Right ventricle myocardium superior (tissue), 1 donor: ENCODE results near the gene ARAP1. TPM values are rescaled to one million over a fixed set of nuclear protein-coding genes. Genes with fewer than 3 reads are reported as not detected.

ENCODE experiments used
- ATAC-seq: fragments of 200-7000 bp; cut with Tn5 transposase; one replicate; pipeline ENCODE4 v1.9.1; 2020; ENCODE audit warnings: mild to moderate bottlenecking; ENCODE audit not compliant: poor library complexity
- DNase-seq: peaks from one replicate; pipeline ENCODE4 v3.0.0-alpha.2; 2020
- intact Hi-C: fragments of 100-400 bp; cut with DNase I; formaldehyde crosslinking; loops from one replicate; pipeline ENCODE4 v1.11.2; 2022
- total RNA-seq: library from RNA; stranded (reverse); fragmentation: NEBNext Ultra II Directional; extraction: Animal tissue kit (Norgen Biotek cat#: 25700); gene quantifications from one replicate; pipeline ENCODE4 v1.2.1, GENCODE V29; 2021
- donor health status: DM: no; HTN: yes; CAD: no; lungs with severe emphysema.

ARAP1 gene
- total RNA-seq, 1 donor from 2014 or later: 58.0 TPM

DNA sequence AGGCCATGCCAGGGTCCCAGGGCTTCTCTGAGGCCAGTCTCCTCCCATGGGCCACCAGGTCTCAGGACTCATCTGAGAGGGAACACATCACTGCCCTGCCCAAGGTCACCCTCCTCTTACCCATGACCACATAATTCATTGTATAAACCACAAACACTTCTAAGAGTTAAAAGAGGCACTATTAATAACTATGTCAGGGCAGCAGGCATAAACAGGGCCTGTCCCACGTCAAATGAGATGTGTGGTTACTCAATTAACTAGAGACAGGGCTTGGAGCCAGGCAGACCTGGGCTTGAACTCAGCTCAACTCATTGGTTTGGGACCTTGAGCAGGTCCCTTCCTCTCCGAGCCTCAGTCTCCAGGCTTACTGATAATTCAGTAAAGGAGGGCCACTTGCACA is 33.1 kb downstream of the ARAP1 start:
- DNase-seq (peak; percentile 77), ATAC-seq (peak; percentile 42)
- intact Hi-C loops: no loop called here

DNA sequence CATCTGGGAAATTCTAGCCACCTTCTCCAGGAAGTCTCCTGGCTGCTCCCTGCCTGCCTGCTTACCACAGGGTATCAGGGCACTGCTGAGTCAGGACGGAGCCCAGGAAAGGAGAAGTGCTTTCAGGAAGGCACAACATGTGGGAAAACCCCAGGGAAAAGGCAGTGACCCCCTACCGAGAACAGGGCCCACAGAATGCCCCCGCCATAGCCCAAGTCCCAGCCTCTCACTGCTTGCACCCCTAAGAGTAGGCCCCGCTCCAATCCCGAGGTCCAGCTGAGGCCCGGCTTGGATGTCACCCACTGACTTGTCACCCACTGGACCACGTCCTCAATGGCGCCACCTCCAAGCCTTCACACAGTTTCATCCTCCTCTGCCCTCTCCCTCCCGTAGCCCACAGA is 34.1 kb downstream of the ARAP1 start:
- DNase-seq (no peak), ATAC-seq (no peak)
- intact Hi-C loops: no loop called here

GRCh38 chr11:72716788-72717435 is 35.3 kb downstream of the ARAP1 start:
- DNase-seq (no peak), ATAC-seq (no peak)
- intact Hi-C loops: no loop called here

GRCh38 chr11:72716290-72716689 is 35.9 kb downstream of the ARAP1 start:
- DNase-seq: no peak
- peak; percentile 22 for ATAC-seq
- intact Hi-C loops: no loop called here

DNA sequence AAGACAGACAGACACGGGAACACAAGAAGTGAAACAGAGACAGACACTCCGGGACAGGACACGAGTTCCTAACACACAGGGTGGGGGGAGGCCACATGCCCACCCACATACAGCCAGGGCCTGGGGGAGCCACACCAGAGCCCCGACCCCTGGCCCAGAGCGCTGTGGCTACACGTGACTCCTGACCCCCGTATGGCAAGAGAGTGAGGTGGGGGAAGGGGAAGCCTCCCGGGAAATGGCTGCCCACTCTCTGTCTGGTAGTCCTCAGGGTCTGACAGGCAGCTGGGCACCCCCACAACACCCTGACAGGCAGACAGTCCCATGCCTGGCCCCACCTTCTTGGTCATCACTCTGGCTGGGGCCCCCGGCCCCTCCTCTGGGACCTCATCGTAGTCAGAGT is 39.4 kb downstream of the ARAP1 start:
- intact Hi-C loops: no loop called here
- no peak for DNase-seq
- ATAC-seq: no peak

DNA sequence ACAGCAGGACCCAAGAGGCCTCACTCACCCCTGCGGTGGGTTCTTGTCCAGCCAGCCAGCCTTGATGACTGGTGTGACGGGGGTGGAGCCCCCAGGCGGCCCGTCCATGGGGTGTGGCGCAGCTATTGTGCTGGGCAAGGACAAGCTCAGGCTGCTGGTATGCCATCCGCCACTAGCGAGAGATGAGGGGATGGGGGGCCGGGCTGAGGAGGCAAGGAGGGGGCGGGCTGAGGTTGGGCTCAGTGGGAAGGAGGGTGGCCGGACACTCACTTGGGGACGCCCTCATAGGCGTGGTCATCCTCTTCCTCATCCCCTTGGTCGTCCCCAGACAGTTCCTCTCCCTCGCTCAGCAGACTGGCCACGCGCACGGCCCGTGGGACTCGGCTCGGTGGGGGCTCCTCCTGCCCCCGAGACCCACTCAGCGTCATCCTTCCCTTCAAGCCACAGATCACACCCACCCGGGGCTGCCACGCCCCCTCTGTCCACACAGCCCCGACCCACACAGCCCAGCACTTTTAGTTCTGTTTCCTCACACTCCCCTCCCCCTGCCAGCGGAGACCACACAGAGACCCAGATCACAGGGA is 39.9 kb downstream of the ARAP1 start:
- intact Hi-C loops: no loop called here
- ATAC-seq (peak; percentile 44), DNase-seq (peak; percentile 78)

GRCh38 chr11:72711141-72711540 is 41.1 kb downstream of the ARAP1 start:
- ATAC-seq (no peak), DNase-seq (no peak)
- intact Hi-C loops: no loop called here

GRCh38 chr11:72710278-72710677 is 41.9 kb downstream of the ARAP1 start:
- no peak for DNase-seq

GRCh38 chr11:72709478-72710238 is 42.5 kb downstream of the ARAP1 start:
- no peak for ATAC-seq
- intact Hi-C loops: no loop called here
- DNase-seq: no peak

More at GRCh38 chr11:72710278-72710677, 41.9 kb downstream of the ARAP1 start:
- intact Hi-C loops: no loop called here
- no peak for ATAC-seq

DNA sequence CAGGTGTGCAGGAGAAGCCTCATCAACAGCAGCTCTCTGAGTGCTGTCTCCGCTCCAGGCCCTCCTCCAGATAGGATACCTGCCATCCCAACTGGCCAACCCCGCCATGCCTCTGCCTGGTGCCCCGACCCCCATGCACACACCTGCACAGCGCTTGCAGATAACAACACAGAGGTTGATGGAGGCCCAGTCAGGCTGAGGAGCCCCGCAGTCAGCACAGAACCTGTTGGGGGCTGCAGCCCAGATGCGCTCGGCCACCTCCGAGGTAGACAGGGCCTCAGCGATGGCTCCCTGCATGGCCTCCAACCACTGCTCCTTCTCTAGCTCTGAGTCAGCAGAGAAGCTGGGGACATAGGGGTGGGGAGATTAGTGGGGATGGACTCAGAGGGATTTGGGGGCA is 45.2 kb downstream of the ARAP1 start:
- no peak for ATAC-seq
- DNase-seq: no peak
- intact Hi-C loops: no loop called here

- ATAC-seq (no peak), DNase-seq (no peak)
- intact Hi-C loops: no loop called here
These were observed 45.6 kb downstream of the ARAP1 start for GRCh38 chr11:72706579-72706978.

DNA sequence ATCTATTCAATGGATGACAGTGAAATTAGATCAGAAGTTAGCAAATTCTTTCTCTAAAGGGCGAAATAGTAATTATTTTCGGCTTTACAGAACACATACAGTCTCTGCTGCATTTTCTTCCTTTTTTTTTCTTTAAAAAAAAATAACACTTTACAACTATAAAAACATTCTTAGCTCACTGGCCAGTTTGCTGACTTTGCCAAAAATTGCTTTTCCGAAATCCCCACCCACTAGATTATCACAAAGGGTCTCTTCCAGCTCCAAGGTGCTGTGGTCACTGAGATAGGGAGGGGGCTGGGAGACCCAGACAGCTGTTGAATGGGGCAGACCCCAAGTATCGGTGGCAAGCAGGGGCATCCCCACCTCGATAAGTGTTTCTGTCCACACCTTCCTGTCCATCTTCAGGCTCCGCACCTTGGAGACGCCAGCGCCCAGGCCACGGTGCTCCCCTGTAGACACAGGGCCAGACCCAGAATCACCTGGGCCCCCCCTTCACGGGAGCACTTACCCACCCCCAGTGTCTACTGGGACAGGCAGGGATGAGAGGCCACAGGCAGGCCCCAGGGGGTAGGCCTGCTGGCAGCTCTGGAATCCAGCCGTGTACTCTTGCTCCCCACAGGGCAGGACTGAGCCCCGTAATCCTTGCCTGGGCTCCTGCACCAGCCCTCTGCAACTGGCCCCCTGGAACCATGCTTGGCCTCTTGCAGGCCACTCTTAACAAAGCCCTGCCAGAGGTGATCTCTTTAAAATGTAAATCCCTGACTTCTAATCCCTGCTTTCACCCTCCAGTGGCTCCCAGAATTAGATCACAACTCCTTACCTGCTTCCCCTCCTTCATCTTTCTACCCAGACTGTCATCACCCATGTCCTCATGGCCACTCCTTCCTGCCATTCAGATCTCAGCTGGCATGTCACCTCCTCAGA is 46.5 kb downstream of the ARAP1 start:
- DNase-seq (no peak), ATAC-seq (no peak)
- intact Hi-C loops: no loop called here

DNA sequence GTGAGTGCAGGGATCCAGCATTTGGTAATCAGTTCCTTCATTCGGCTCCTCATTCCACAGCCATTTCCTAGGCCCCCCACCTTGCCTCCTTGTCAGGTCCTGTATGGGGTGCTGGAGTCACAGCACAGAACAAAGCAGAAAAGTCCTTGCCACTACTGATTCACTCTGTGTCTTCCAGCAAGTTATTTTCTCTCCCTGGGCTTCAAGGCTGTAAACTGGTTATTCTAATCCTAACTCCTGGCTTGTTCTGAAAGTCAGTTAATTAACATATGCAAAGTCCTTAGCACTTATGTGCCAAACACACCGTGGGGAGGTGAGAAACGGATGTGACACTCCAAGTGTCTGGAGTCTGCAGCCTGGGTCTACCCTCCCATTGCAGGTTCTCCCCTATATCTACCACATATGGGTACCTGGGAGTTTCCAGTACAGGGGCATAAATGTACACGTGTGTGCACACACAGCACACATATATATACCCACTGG is 47.4 kb downstream of the ARAP1 start:
- intact Hi-C loops: no loop called here
- DNase-seq: no peak
- ATAC-seq: no peak

- peak; percentile 1 for ATAC-seq
- intact Hi-C loops: no loop called here
- DNase-seq: no peak
These were observed 48.0 kb downstream of the ARAP1 start for GRCh38 chr11:72704028-72704782.

GRCh38 chr11:72703267-72704008 is 48.8 kb downstream of the ARAP1 start:
- peak; percentile 73 for ATAC-seq
- intact Hi-C loops: no loop called here
- DNase-seq: peak; percentile 88

DNA sequence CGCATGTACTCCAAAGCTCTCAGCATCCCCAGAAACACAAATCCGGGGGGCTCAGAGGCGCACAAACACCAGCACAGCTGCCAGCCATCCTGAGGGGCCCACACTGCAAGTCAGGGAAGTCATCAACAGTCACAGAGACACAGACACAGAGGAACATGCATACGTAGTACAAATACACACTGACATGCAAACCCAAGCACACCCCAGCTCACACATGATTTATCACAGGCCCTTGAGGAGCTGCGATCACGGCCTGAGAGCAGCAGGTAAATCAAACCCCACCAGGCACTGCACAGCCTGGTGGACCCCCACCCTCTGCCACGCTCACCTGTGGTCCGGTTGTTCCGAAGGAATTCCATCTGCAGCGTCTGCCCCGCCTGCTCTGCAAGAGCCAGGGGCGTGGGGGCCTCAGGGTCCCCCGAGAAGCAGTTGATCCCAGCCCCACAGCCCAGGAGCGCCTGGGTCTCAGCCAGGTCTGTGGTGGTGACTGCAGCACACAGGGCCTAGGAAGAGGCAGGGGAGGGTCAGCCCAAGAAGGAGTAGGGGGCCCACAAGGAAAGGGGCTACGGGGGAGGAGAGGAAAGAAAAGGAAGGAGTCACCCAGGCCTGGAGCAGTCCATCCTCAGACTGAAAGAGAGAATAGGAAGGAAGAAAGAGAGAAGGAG is 49.5 kb downstream of the ARAP1 start:
- intact Hi-C loops: no loop called here
- DNase-seq (no peak), ATAC-seq (no peak)

DNA sequence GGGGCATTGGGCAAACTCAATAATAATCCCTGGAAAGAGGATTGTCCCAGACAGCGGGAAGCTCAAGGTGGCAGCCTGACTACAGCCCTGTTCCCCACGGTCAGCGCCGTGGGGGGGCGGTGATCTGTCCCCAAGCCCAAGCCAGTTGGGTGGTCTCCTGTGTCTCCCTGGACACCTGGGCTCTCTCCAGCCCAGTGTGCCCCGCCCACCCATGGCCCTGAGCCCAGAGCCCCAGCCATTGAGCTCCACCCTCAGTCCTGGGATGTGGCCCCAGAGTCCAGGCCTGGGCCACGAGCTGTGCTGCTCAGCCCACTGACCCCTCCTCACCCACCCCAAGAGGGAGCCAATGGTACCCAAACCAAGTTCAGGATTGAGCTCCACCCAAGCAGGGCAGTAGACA is 50.1 kb downstream of the ARAP1 start:
- ATAC-seq (peak; percentile 5), DNase-seq (no peak)
- intact Hi-C loops: no loop called here
